K562 (cell line): ENCODE measurements around the gene CCDC167. TPM values are rescaled to one million over a fixed set of nuclear protein-coding genes. Genes with fewer than 3 reads are reported as not detected.
A peak's percentile ranks its signal among the peaks of the same experiment; 100 is the strongest.

Experiments used
- ATAC-seq: fragments of 200-7000 bp; cut with Tn5 transposase; 3 replicates; pipeline ENCODE4 v1.9.1; 2020; ENCODE audit warnings: moderate library complexity
- BruUV-seq: library from RNA; stranded (reverse); fragments of 400-500 nt; replicated peaks from 2 replicates; lab custom pipeline; 2021; lab: Mats Ljungman, UMichigan
- CTCF ChIA-PET: fragments of 300-600 bp; formaldehyde crosslinking; extraction: SDS; loops from one replicate; lab custom pipeline; 2021; ENCODE audit warnings: low intra/inter-chr PET ratio; lab: Yijun Ruan, JAX
- POLR2A ChIA-PET: fragments of 300-600, 350-650 bp; sonication (Branson Sonifier 250); formaldehyde crosslinking; extraction: SDS; loops from one replicate; lab custom pipeline; 2021; ENCODE audit warnings: antibody characterized with exemption, inconsistent platforms; lab: Yijun Ruan, JAX
- DNase-seq, 4 experiments: peaks; one replicate each; pipeline versions ENCODE4 v3.0.0 to v3.0.0-alpha.2; 2011 to 2018; ENCODE audit warnings: low spot score in 3 of 4, mixed read lengths in 3 of 4; ENCODE audit errors: extremely low read depth in 1 of 4
- FAIRE-seq: peaks from 2 replicates; lab custom pipeline; 2011; peaks lifted over from hg19 to GRCh38; lab: Jason Lieb, UNC
- H2AFZ ChIP-seq: 2 replicates; pipeline ENCODE4 v1.6.0; 2011; ENCODE audit warnings: low read depth, low read length, control low read depth, inconsistent platforms
- H3K27ac ChIP-seq: fragments of 200-600 bp; 3 replicates; pipeline ENCODE4 v1.8.0; 2011; ENCODE audit warnings: low read depth, mild to moderate bottlenecking, control low read depth, inconsistent platforms, low read length, moderate library complexity, mixed read lengths; ENCODE audit errors: extremely low read depth
- H3K27me3 ChIP-seq, 2 experiments: fragments of 300-600 bp in 1 of 2; 2 replicates in 1 of 2; 3 replicates in 1 of 2; pipeline versions ENCODE4 v1.6.0 to v1.8.0; 2011; ENCODE audit warnings: inconsistent platforms in 2 of 2, low read length in 2 of 2, mild to moderate bottlenecking in 1 of 2, mixed read lengths in 1 of 2, moderate library complexity in 1 of 2; ENCODE audit not compliant: control insufficient read depth in 2 of 2, insufficient read depth in 2 of 2
- H3K36me3 ChIP-seq: fragments of 300-600 bp; 3 replicates; pipeline ENCODE4 v1.8.0; 2011; ENCODE audit warnings: mild to moderate bottlenecking, low read length, inconsistent platforms; ENCODE audit not compliant: control insufficient read depth, insufficient read depth
- H3K4me1 ChIP-seq, 2 experiments: fragments of 200-600 bp in 1 of 2; replicated peaks in 1 of 2; 2 replicates in 1 of 2; 3 replicates in 1 of 2; pipeline versions ENCODE4 v1.5.1 to v1.8.0; 2011; ENCODE audit warnings: inconsistent platforms in 2 of 2, low read length in 2 of 2, mild to moderate bottlenecking in 1 of 2, mixed read lengths in 1 of 2, moderate library complexity in 1 of 2; ENCODE audit not compliant: control insufficient read depth in 2 of 2, insufficient read depth in 2 of 2
- H3K4me2 ChIP-seq: 2 replicates; pipeline ENCODE4 v1.6.1; 2011; ENCODE audit warnings: low read length, control low read depth, inconsistent platforms, mixed read lengths; ENCODE audit not compliant: insufficient read depth
- H3K4me3 ChIP-seq: fragments of 200-600 bp; sonication (generic), shearing (Covaris generic); 2 replicates; pipeline ENCODE4 v1.5.1; 2016; ENCODE audit warnings: control low read depth, inconsistent platforms
- H3K79me2 ChIP-seq: fragments of 200-600 bp; 3 replicates; pipeline ENCODE4 v1.8.0; 2011; ENCODE audit warnings: low read length, inconsistent platforms; ENCODE audit not compliant: control insufficient read depth, insufficient read depth
- H3K9ac ChIP-seq, 2 experiments: 2 replicates each; pipeline versions ENCODE4 v1.6.0 to v1.6.1; 2011; ENCODE audit warnings: low read depth in 2 of 2, low read length in 2 of 2, control low read depth in 1 of 2, inconsistent platforms in 1 of 2, mild to moderate bottlenecking in 1 of 2, mixed read lengths in 1 of 2; ENCODE audit not compliant: insufficient read depth in 1 of 2
- H3K9me1 ChIP-seq: one replicate; pipeline ENCODE4 v1.6.0; 2011; ENCODE audit warnings: inconsistent platforms, mild to moderate bottlenecking, low read length, moderate library complexity; ENCODE audit not compliant: control insufficient read depth, insufficient read depth
- H3K9me3 ChIP-seq: replicated peaks from 2 replicates; pipeline ENCODE4 v1.5.1; 2011; ENCODE audit warnings: low read depth, low read length, inconsistent platforms; ENCODE audit not compliant: control insufficient read depth, insufficient read depth
- H4K20me1 ChIP-seq: replicated peaks from 2 replicates; pipeline ENCODE4 v1.6.1; 2011; ENCODE audit warnings: low read length, inconsistent platforms, mixed read lengths; ENCODE audit not compliant: control insufficient read depth, insufficient read depth
- CREM ChIP-seq: IDR thresholded peaks from 2 replicates; pipeline ENCODE4 v1.6.1; 2014; ENCODE audit warnings: antibody characterized with exemption, low read depth
- KAT8 ChIP-seq: fragments of 450-650 bp; IDR thresholded peaks from 2 replicates; pipeline ENCODE4 v1.6.1; 2016; ENCODE audit warnings: low read depth, mild to moderate bottlenecking
- NFIC ChIP-seq: fragments of 450-650 bp; IDR thresholded peaks from 2 replicates; pipeline ENCODE4 v1.6.1; 2017; ENCODE audit warnings: mild to moderate bottlenecking, inconsistent platforms
- NR2C1 ChIP-seq, 2 experiments: fragments of 450-650 bp; IDR thresholded peaks; 2 replicates each; pipeline ENCODE4 v1.6.1; 2017; ENCODE audit warnings: mild to moderate bottlenecking in 2 of 2, antibody characterized with exemption in 1 of 2, inconsistent platforms in 1 of 2, missing compliant biosample characterization in 1 of 2, missing genetic modification characterization in 1 of 2
- POLR2AphosphoS5 ChIP-seq: IDR thresholded peaks from 2 replicates; pipeline ENCODE4 v1.6.1; 2011; ENCODE audit warnings: mild to moderate bottlenecking, low read depth, low read length, moderate library complexity; ENCODE audit not compliant: control insufficient read depth, insufficient read depth
- RHOXF2B ChIP-seq: fragments of 250-450 bp; sonication (Bioruptor Pico); conservative IDR thresholded peaks from 2 replicates; pipeline ENCODE4 v1.5.1; 2021
- ZNF232 ChIP-seq: sonication (generic); formaldehyde crosslinking; IDR thresholded peaks from 2 replicates; pipeline ENCODE4 v1.8.0; 2022; ENCODE audit warnings: mild to moderate bottlenecking, missing genetic modification reagents
- WGBS: fragments of 100-300 bp; shearing (Covaris generic); methylation state at CpG from one replicate; pipeline ENCODE4 v1.1.6; 2016; ENCODE audit warnings: low coverage, mixed read lengths; ENCODE audit not compliant: insufficient coverage; ENCODE audit errors: missing lambda C conversion rate; 5-methylcytosine and 5-hydroxymethylcytosine counted together
- in situ Hi-C: fragments of 300-500 bp; cut with MboI; formaldehyde crosslinking; loops from 4 replicates; pipeline ENCODE4 v1.15.0; 2018; ENCODE audit warnings: inconsistent platforms, mixed read lengths
- intact Hi-C: fragments of 100-400 bp; cut with micrococcal nuclease; formaldehyde crosslinking; loops from 2 replicates; pipeline ENCODE4 v1.14.2; 2022
- polyA plus RNA-seq, 8 experiments: library from polyadenylated mRNA; depleted of rRNA in 4 of 8; stranded (reverse) in 5 of 8; unstranded in 3 of 8; fragments of >200 nt; fragmentation: Nextera tagmentation in 2 of 8; fragmentation: Illumina TruSeq in 1 of 8; extraction: Ambion mirVana in 2 of 8; extraction: Trizol in 1 of 8; gene quantifications; 2 replicates each; pipeline versions ENCODE4 v1.2.1 to v1.2.3, GENCODE V29; 2011 to 2014; ENCODE audit warnings: inconsistent platforms in 1 of 8, missing spikeins in 1 of 8
- total RNA-seq, 7 experiments: library from RNA; depleted of rRNA in 6 of 7; stranded (reverse); fragments of >200 nt in 6 of 7; fragmentation: Illumina TruSeq in 2 of 7; extraction: Trizol in 2 of 7; gene quantifications; 2 replicates each; pipeline versions ENCODE4 v1.2.1 to v1.2.3, GENCODE V29; 2011 to 2021; ENCODE audit warnings: low replicate concordance in 1 of 7
- TF ChIP-seq, protein P1 (sequence below): sonication (generic); formaldehyde crosslinking; IDR thresholded peaks from 2 replicates; pipeline ENCODE4 v1.8.0; 2022; ENCODE audit warnings: missing genetic modification reagents, mild to moderate bottlenecking, moderate library complexity, borderline replicate concordance

The CCDC167 gene
- total and polyA plus RNA-seq, 9 of the 15 experiments (the other 6 are each of a cell fraction or from before 2014, with no cell fraction given): 26.0 to 114 (median 45.2) TPM

DNA sequence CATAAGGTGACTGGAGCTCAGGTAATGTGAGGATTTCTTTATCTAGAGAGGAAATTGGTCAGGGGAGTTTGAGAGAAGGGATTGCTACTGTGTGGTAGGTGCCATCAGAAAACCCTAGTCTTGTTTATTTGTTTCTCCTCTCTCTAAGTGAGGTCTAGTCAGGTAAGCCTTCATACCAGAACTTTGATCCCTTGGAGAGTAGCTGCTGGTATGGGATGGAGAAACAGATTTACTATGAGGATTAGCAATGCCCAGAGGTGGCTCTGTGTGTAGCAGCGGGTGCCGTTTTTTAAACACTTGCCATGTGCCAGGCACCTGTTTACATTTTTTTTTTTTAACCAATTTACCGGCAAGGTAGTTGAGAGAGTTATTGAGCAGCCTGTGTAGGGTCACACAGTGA is 47.2 kb downstream of the CCDC167 start:
- in situ Hi-C loops: no loop called here
- TF ChIP-seq CREM (no peak), NR2C1 (IDR thresholded peaks at IDR 0.05) (no peak), NR2C1 (tag; IDR thresholded peaks at IDR 0.05) (no peak), ZNF232 (CRISPR knock-in tag) (no peak)
- CTCF ChIA-PET: no interaction called here
- Histone ChIP-seq H3K27ac (no peak overlapping the region), H3K9ac (no peak overlapping the region), H4K20me1 (no peaks in the 10 kb centered on the region), H3K4me3 (no peak overlapping the region), H3K4me1 (peaks cover 0 to 2% of the 10 kb centered on the region in 2 experiments; a peak in 3 of 5 replicates), H3K27me3 (no peaks in the 10 kb centered on the region), H3K79me2 (no peaks in the 10 kb centered on the region), H3K4me2 (no peak overlapping the region), H3K36me3 (peaks cover 93% of the 10 kb centered on the region), H2AFZ (no peak overlapping the region), H3K9me3 (no peaks in the 10 kb centered on the region), H3K9me1 (no peaks in the 10 kb centered on the region)
- no peak for ATAC-seq
- POLR2A ChIA-PET: interaction anchor here (0.7 to 2.7 kb wide), 4 partner anchors 8 to 45 kb away, joined by 3 to 10 read pairs (median 6); partner anchors contain the start of gene CMTR1
- DNase-seq: no peak
- intact Hi-C loops: no loop called here
- 95% methylated on average over 3 of the region's 3 CpGs for WGBS
- FAIRE-seq: no peak
- BruUV-seq: no TSS peak

DNA sequence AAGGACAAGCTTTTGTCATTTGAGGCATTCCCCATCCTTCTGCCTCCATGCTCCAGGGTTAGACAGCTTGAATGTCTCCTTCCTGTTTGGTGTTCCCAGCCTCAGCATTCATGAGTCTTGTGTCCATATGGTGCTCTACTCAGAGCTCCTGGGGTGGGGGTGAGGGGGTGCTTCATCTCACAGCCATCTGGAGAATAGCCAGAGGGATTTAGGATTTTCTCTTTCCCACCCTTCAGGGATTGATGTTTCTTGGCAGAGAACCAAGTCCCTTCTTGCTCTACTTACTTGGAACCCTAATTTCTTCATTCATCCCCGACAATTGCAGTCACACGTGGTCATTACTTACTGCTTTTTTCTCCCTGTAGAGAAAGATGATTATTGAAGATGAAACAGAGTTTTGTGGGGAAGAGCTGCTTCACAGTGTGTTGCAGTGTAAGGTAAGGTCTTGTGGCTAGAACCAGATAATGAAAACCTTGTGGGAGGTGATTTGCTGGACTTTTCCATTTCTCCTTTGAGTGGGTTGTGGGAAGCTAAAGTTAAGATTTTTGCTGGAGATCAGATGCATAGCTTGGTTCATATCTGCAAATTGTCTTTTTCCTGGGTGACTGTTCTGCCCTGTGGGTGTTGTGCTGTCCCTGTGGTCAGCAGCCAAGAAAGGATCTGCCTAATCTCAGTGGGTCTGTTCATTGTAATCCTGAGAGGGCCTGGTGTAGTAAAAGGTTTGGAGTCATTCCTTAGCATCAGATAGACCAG is 48.1 kb downstream of the CCDC167 start:
- 85% methylated on average over 2 of the region's 2 CpGs for WGBS
- ATAC-seq: no peak; the same call in 2 of the 3 replicates
- Histone ChIP-seq H3K9me1 (no peaks in the 10 kb centered on the region), H3K36me3 (peaks cover 94% of the 10 kb centered on the region), H3K9ac (no peak overlapping the region; a peak in 1 of 4 replicates), H3K4me3 (no peak overlapping the region), H3K9me3 (no peaks in the 10 kb centered on the region), H4K20me1 (no peaks in the 10 kb centered on the region), H2AFZ (no peak overlapping the region), H3K4me1 (peaks cover 0 to 2% of the 10 kb centered on the region in 2 experiments; a peak in 3 of 5 replicates), H3K79me2 (no peaks in the 10 kb centered on the region), H3K27ac (no peak overlapping the region), H3K27me3 (no peaks in the 10 kb centered on the region), H3K4me2 (no peak overlapping the region)
- no peak for DNase-seq
- BruUV-seq: no TSS peak
- in situ Hi-C loops (no loop called here), intact Hi-C loops (no loop called here)
- POLR2A ChIA-PET: interaction anchor here (1.0 to 2.7 kb wide), 4 partner anchors 8 to 21 kb away, joined by 5 to 10 read pairs (median 7); partner anchors contain the start of gene CMTR1
- FAIRE-seq: peak; percentile 58
- CTCF ChIA-PET: no interaction called here
- 0 out of 2 replicates have a peak, but pooled peaks have one; percentile 28 for TF ChIP-seq NFIC
- TF ChIP-seq KAT8: no peak
- no peak for TF ChIP-seq POLR2AphosphoS5
- TF ChIP-seq, protein P1, sequence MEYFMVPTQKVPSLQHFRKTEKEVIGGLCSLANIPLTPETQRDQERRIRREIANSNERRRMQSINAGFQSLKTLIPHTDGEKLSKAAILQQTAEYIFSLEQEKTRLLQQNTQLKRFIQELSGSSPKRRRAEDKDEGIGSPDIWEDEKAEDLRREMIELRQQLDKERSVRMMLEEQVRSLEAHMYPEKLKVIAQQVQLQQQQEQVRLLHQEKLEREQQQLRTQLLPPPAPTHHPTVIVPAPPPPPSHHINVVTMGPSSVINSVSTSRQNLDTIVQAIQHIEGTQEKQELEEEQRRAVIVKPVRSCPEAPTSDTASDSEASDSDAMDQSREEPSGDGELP (CRISPR knock-in tag): no peak
- TF ChIP-seq RHOXF2B (CRISPR knock-in tag): no peak
